ENCODE data around the gene COL5A3.

DNA sequence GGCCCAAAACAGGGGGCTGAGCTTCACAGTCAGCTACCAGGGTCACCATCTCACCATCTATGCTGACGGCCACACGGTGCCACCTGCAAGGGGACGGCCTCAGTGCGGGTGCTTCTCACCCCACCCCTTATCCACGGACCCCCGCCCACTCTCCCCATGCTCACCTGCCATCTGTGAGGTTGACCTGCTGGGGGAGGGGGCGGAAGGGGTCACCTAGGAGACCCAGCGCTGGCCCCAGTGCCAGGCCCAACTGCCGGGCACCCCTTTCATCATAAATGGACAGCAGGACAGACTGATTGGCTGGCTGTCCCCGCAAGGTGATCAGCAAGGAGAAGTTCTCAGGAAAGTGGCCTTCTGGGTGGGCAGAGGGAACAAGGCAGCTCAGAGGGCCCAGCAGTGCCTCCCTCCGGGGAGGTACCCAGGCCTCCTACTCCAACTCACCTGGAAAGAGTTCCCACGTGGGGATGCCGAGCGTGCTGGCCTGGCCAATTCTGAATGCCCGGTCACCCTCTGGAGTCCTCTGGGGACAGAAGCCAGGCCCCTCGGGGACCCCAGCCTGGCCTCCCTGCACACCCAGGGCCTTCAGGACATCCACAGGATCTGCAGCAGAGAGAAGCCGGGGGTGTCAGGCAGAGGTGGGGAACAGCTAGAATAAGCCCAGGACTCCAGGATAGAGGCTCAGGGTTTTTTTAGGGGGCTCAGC lies 4.5 kb downstream of the COL5A3 start:
- TF ChIP-seq CTCF (conservative IDR thresholded peaks at IDR 0.05; ENCODE audit: low read length) (no peak), EZH2phosphoT487 (IDR thresholded peaks at IDR 0.05; ENCODE audit: borderline replicate concordance, low read depth, low read length) (no peak)

Data from OCI-LY7 (cell line).